ENCODE data around the gene PROB1. TPM values are rescaled to one million over a fixed set of nuclear protein-coding genes. Genes with fewer than 3 reads are reported as not detected.
A peak's percentile ranks its signal among the peaks of the same experiment; 100 is the strongest.

The PROB1 gene
- total and polyA plus RNA-seq, 2 of the 13 experiments (the other 11 are each of a cell fraction or from before 2014, with no cell fraction given) = 0.69 to 1.1 TPM

GRCh38 chr5:139439013-139439903 lies 44.4 kb upstream of the PROB1 start, which contains the start of gene DNAJC18 (continued):
- TF ChIP-seq ZNF503 (CRISPR knock-in tag; IDR thresholded peaks at IDR 0.05) (no peak), ZNF850 (CRISPR knock-in tag; conservative IDR thresholded peaks at IDR 0.05) (no peak), CENPX (CRISPR knock-in tag; IDR thresholded peaks at IDR 0.05) (no peak), ZNF274 (CRISPR knock-in tag; IDR thresholded peaks at IDR 0.05) (peak; percentile 49; the same call in 1 of the 2 replicates), SCMH1 (CRISPR knock-in tag; IDR thresholded peaks at IDR 0.05; ENCODE audit: borderline replicate concordance) (no peak), DBP (CRISPR knock-in tag; IDR thresholded peaks at IDR 0.05; ENCODE audit: not compliant biosample characterization) (no peak), SP140L (CRISPR knock-in tag; IDR thresholded peaks at IDR 0.05; ENCODE audit: borderline replicate concordance) (no peak), ZNF281 (CRISPR knock-in tag; IDR thresholded peaks at IDR 0.05; ENCODE audit: borderline replicate concordance) (peak; percentile 23; the same call in 1 of the 2 replicates), ZNF17 (CRISPR knock-in tag; IDR thresholded peaks at IDR 0.05) (no peak), TRIM22 (IDR thresholded peaks at IDR 0.05) (no peak), FIP1L1 (IDR thresholded peaks at IDR 0.05; ENCODE audit: borderline replicate concordance, insufficient read depth, low read depth, low read length) (no peak), ZNF530 (CRISPR knock-in tag; IDR thresholded peaks at IDR 0.05; ENCODE audit: low read depth) (no peak), ZNF432 (CRISPR knock-in tag; IDR thresholded peaks at IDR 0.05; ENCODE audit: borderline replicate concordance) (no peak), JARID2 (CRISPR knock-in tag; IDR thresholded peaks at IDR 0.05; ENCODE audit: insufficient replicate concordance) (peak; percentile 65), DPF2 (CRISPR knock-in tag; IDR thresholded peaks at IDR 0.05; ENCODE audit: borderline replicate concordance, low read depth) (no peak), TFAP4 (IDR thresholded peaks at IDR 0.05; ENCODE audit: borderline replicate concordance, low read depth) (peak; percentile 56; the same call in 1 of the 2 replicates), REL (CRISPR knock-in tag; conservative IDR thresholded peaks at IDR 0.05) (no peak), ZNF598 (CRISPR knock-in tag; IDR thresholded peaks at IDR 0.05; ENCODE audit: borderline replicate concordance) (peak; percentile 54; the same call in 1 of the 2 replicates)
